Measurements from ENCODE around the gene PVR.
"Not testable (repeated sequence)": the region's sequence is repeated elsewhere in the genome, so short reads cannot be mapped to it uniquely, and the experiment has no call there.

DNA sequence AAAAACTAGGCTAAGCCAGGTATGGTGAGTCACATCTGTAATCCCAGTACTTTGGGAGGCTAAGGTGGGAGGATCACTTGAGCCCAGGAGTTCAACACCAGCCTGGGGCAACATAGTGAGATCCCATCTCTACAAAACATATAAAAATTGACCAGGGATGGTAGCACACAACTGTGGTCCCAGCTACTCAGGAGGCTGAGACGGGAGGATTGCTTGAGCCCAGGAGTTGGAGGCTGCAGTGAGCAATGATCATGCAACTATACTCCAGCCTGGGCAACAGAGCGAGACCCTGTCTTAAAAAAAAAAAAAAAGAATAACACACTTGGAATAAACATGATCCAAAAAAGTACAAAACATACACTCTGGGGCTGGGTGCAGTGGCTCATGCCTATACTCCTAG lies 26.3 kb downstream of the PVR start:
- TF ChIP-seq, protein P1, sequence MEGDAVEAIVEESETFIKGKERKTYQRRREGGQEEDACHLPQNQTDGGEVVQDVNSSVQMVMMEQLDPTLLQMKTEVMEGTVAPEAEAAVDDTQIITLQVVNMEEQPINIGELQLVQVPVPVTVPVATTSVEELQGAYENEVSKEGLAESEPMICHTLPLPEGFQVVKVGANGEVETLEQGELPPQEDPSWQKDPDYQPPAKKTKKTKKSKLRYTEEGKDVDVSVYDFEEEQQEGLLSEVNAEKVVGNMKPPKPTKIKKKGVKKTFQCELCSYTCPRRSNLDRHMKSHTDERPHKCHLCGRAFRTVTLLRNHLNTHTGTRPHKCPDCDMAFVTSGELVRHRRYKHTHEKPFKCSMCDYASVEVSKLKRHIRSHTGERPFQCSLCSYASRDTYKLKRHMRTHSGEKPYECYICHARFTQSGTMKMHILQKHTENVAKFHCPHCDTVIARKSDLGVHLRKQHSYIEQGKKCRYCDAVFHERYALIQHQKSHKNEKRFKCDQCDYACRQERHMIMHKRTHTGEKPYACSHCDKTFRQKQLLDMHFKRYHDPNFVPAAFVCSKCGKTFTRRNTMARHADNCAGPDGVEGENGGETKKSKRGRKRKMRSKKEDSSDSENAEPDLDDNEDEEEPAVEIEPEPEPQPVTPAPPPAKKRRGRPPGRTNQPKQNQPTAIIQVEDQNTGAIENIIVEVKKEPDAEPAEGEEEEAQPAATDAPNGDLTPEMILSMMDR (conservative IDR thresholded peaks at IDR 0.05; ENCODE audit: low read length): not testable (repeated sequence)
- not testable (repeated sequence) for TF ChIP-seq EZH2phosphoT487 (IDR thresholded peaks at IDR 0.05; ENCODE audit: borderline replicate concordance)

Data from Loucy (cell line).